Chondrocyte (in vitro differentiated cells): Measurements from ENCODE around the gene ANTKMT. TPM values are rescaled to one million over a fixed set of nuclear protein-coding genes. Genes with fewer than 3 reads are reported as not detected.

Source experiments
- DNase-seq: peaks from one replicate; pipeline ENCODE4 v3.0.0; 2021; ENCODE audit warnings: mixed read lengths, low spot score
- H3K27ac Mint-ChIP-seq: one replicate; pipeline ENCODE4 v1.8.0; 2021; ENCODE audit warnings: mild to moderate bottlenecking, moderate library complexity, mixed read lengths; ENCODE audit not compliant: unreplicated experiment
- H3K27me3 Mint-ChIP-seq: 2 replicates; pipeline ENCODE4 v1.8.0; 2021; ENCODE audit warnings: low read depth, mixed read lengths
- H3K36me3 Mint-ChIP-seq: 2 replicates; pipeline ENCODE4 v1.8.0; 2021; ENCODE audit warnings: low read depth, mixed read lengths
- H3K4me1 Mint-ChIP-seq: 2 replicates; pipeline ENCODE4 v1.8.0; 2021; ENCODE audit warnings: low read depth, mild to moderate bottlenecking, mixed read lengths
- H3K4me3 Mint-ChIP-seq: one replicate; pipeline ENCODE4 v1.8.0; 2021; ENCODE audit warnings: mild to moderate bottlenecking, moderate library complexity, mixed read lengths; ENCODE audit not compliant: unreplicated experiment
- H3K9me3 Mint-ChIP-seq: 2 replicates; pipeline ENCODE4 v1.8.0; 2021; ENCODE audit warnings: low read depth, mixed read lengths
- total RNA-seq: library from RNA; stranded (reverse); gene quantifications from 3 replicates; pipeline ENCODE4 v1.2.1, GENCODE V29; 2021
- TF ChIP-seq, protein P1 (sequence below): fragments of 200-600 bp; sonication (generic); IDR thresholded peaks from 2 replicates; pipeline ENCODE4 v1.5.0; 2021; ENCODE audit warnings: antibody characterized with exemption, mild to moderate bottlenecking, moderate library complexity

Gene ANTKMT
- total RNA-seq, 1 donor from 2014 or later = 38.2 TPM

DNA sequence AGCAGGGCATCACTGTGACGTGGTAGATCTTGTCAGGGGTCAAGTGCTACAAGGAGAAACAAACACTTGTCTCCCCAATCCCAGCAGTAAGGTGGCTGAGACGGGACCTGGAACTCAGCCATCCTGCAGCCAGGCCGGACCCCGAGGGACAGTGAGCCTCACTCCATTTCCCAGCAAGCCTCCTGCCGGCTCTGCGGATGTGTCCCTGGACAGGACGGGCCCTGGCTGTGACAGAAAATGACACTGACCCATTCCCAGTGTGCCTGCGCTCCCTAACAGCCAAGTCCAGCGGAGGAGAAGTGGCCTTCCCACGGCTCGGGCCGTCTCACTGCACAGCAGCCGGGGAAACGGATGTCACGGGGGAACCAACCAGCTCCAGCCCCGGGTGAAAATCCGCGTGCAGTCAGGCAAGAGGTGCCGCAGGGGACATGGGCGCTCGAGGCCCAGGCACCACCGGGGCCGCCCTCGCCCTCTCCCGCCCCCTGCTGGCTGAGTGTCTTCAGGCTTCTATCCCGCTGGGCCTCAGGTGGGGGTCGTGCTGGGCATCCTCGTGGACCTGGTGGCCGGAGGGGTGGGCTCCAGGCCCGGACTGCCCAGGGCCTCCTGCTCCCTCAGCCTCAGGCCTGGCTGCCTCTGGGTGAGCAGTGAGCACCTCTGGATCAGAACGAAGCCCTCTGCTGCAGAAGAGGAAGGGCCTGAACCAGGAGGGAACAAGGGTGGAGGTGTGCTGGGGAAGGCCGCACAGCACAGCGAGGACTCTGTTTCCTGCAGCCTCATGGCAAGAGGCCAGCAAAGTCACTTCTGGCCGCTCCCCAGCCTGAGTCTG lies 12.6 kb downstream of the ANTKMT start:
- DNase-seq = peak; percentile 87
- Mint-ChIP-seq H3K27me3 (no peaks in the 10 kb centered on the region), H3K9me3 (no peaks in the 10 kb centered on the region), H3K4me1 (no peaks in the 10 kb centered on the region), H3K27ac (no peak overlapping the region), H3K4me3 (no peak overlapping the region), H3K36me3 (peaks cover 8% of the 10 kb centered on the region)
- TF ChIP-seq, protein P1, sequence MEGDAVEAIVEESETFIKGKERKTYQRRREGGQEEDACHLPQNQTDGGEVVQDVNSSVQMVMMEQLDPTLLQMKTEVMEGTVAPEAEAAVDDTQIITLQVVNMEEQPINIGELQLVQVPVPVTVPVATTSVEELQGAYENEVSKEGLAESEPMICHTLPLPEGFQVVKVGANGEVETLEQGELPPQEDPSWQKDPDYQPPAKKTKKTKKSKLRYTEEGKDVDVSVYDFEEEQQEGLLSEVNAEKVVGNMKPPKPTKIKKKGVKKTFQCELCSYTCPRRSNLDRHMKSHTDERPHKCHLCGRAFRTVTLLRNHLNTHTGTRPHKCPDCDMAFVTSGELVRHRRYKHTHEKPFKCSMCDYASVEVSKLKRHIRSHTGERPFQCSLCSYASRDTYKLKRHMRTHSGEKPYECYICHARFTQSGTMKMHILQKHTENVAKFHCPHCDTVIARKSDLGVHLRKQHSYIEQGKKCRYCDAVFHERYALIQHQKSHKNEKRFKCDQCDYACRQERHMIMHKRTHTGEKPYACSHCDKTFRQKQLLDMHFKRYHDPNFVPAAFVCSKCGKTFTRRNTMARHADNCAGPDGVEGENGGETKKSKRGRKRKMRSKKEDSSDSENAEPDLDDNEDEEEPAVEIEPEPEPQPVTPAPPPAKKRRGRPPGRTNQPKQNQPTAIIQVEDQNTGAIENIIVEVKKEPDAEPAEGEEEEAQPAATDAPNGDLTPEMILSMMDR = peak; percentile 51

DNA sequence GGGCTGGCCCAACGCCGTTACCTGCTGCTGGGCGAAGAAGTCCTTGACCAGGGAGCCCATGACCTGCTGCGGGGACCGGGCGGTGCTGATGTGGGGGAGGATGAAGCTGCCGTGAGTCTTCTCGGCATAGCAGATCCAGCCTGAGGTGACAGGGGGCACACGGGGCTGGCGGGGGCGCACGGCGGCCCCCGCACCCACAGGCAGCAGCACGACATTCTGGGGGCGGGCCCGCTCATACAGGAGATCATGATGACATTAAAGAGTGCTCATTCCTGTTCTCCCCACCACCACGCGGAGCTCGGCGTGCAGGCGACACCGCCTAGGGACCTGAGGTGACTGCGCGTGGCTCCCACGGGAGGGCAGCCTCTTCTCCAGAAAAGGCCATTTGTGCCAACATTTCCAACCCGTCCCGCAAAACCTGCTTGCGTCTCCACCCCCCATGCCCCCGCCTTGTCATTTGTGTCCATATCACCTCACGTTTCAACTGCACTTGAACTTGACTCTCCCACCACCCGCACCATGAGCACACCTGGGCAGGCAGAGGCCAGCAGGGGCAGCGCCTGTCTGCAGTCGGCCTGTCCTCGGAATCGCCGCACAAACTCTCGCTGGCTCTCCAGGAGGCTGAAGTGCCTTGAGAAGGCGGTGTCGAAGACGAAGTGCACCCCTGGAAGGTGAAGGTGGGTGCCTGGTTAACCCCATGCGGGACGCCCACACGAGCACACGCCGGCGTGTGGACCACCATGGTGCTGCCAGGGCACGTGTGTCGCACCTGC lies 13.4 kb downstream of the ANTKMT start:
- Mint-ChIP-seq H3K36me3 (peaks cover 8% of the 10 kb centered on the region), H3K4me1 (peaks cover 5% of the 10 kb centered on the region), H3K27me3 (no peaks in the 10 kb centered on the region), H3K4me3 (no peak overlapping the region), H3K27ac (no peak overlapping the region), H3K9me3 (no peaks in the 10 kb centered on the region)
- peak; percentile 80 for DNase-seq
- TF ChIP-seq, protein P1 = no peak

DNA sequence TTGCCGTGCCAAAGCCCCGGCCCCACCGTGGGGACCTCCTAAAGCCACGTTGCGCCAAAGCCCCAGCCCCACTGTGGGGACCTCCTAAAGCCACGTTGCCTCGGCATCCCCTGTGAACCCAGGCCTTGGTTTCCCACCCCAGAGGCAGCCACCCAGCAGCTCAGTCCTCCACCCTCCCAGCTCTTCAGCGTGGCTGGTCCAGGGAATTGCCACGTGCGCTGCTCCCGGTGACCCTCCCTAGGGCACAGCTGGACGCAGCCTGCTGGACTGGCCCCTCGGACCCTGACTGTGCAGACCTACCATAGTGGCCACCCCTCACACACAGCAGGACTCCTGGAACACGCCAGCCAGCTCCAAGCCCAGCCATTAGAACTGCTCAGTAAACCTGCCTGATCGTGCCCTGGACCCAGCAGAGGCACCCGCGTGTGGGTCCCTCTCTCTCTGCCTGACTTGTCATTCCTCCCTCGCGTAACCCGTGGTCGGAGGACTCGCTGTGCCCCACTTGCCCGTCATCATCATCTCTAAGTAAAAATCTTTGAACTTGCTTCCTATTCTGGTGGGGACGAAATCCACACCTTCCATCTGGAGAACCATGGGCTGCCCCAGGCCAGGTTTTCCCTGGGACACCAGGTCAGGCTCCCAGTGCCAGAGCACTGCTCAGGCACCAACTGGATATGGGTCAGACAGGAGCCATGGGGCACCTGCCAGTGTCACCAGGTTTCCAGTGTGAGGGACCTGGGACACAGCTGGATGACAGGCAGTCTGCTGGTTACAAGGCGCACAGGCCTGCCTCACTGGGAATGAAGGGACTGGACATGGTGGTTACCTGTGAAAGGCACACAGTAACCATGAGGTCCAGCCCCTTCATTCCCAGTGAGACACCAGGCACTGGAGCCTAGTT lies 14.3 kb downstream of the ANTKMT start:
- no peaks in the 10 kb centered on the region for H3K27me3 Mint-ChIP-seq
- no peak overlapping the region for H3K27ac Mint-ChIP-seq
- TF ChIP-seq, protein P1 = no peak
- H3K9me3 Mint-ChIP-seq = no peaks in the 10 kb centered on the region
- DNase-seq = peak; percentile 72
- peaks cover 13% of the 10 kb centered on the region for H3K4me1 Mint-ChIP-seq
- H3K4me3 Mint-ChIP-seq = no peak overlapping the region
- H3K36me3 Mint-ChIP-seq = peaks cover 8% of the 10 kb centered on the region

DNA sequence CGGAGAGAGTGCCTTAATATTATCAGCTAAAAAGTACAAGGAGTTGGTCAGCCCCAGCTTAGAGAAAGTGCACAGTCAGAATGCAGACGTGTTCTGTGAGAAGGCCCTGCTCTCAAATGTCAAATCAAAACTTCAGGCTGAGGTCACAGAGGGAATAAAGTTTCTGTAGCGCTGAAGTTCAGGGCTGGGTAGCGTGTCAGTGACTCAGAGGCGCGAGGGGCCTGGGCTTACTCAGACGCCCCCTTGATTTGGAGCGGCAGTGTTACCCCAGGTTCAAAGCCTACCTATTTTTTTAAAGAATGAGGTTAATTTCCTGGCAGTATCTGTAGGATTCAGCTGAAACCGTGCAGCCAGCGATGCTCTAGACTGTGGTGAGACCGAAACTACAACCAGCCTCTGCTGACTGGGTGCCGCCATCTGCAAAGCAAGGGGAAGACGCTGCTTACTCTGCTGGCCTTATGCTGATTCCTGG lies 15.1 kb downstream of the ANTKMT start:
- H3K9me3 Mint-ChIP-seq = no peaks in the 10 kb centered on the region
- TF ChIP-seq, protein P1 = no peak
- H3K36me3 Mint-ChIP-seq = peaks cover 8% of the 10 kb centered on the region
- no peak overlapping the region for H3K4me3 Mint-ChIP-seq
- DNase-seq = no peak
- no peak overlapping the region for H3K27ac Mint-ChIP-seq
- H3K4me1 Mint-ChIP-seq = peaks cover 13% of the 10 kb centered on the region
- no peaks in the 10 kb centered on the region for H3K27me3 Mint-ChIP-seq
